Prostate gland (tissue), 2 donors: Measurements from ENCODE around the gene ACACB. TPM values are rescaled to one million over a fixed set of nuclear protein-coding genes. Genes with fewer than 3 reads are reported as not detected.

Experiments used
- DNase-seq: peaks from one replicate; pipeline ENCODE4 v3.0.0-alpha.2; 2019; ENCODE audit warnings: low spot score
- H3K27ac ChIP-seq, 2 donors: fragments of 200-600 bp; sonication (generic); 2 replicates each; pipeline ENCODE4 v1.5.1; 2017 to 2019
- H3K27me3 ChIP-seq: fragments of 200-600 bp; sonication (generic); replicated peaks from 2 replicates; pipeline ENCODE4 v1.5.1; 2019; ENCODE audit not compliant: insufficient read depth
- H3K36me3 ChIP-seq, 2 donors: fragments of 200-600 bp; sonication (generic); 1 replicate in 1 of 2; 2 replicates in 1 of 2; pipeline versions ENCODE4 v1.5.1 to v1.8.1; 2017 to 2019
- H3K4me1 ChIP-seq: fragments of 200-600 bp; sonication (generic); replicated peaks from 2 replicates; pipeline ENCODE4 v1.5.1; 2019
- H3K4me3 ChIP-seq, 2 donors: fragments of 200-600 bp; sonication (generic); 2 replicates each; pipeline ENCODE4 v1.5.1; 2017 to 2019
- H3K9me3 ChIP-seq: fragments of 200-600 bp; sonication (generic); 2 replicates; pipeline ENCODE4 v1.5.1; 2017
- POLR2A ChIP-seq: fragments of 450-650 bp; IDR thresholded peaks from one replicate; pipeline ENCODE4 v1.6.1; 2016; ENCODE audit warnings: antibody characterized with exemption, mild to moderate bottlenecking
- POLR2AphosphoS5 ChIP-seq: sonication (generic); formaldehyde crosslinking; IDR thresholded peaks from one replicate; pipeline ENCODE4 v1.6.1; 2017; ENCODE audit warnings: antibody characterized with exemption
- WGBS: methylation state at CpG from one replicate; pipeline ENCODE4 v1.1.5; 2018; 5-methylcytosine and 5-hydroxymethylcytosine counted together
- intact Hi-C: fragments of 100-400 bp; cut with DNase I; formaldehyde crosslinking; loops from one replicate; pipeline ENCODE4 v1.14.2; 2022
- total RNA-seq, 2 donors: library from RNA; depleted of rRNA; stranded (reverse); fragments of >200 nt; gene quantifications; one replicate each; pipeline ENCODE4 v1.1.0, GENCODE V29; 2016
- TF ChIP-seq, protein P1 (sequence below), 4 experiments: fragments of 200-600 bp in 2 of 4; fragments of 450-650 bp in 2 of 4; sonication (generic) in 2 of 4; IDR thresholded peaks; 1 replicate in 3 of 4; 2 replicates in 1 of 4; pipeline ENCODE4 v1.5.1; 2016 to 2019; ENCODE audit warnings: antibody characterized with exemption in 4 of 4, mild to moderate bottlenecking in 2 of 4, moderate library complexity in 2 of 4

The ACACB gene
- total RNA-seq, 2 donors from 2014 or later = 52.5 to 63.3 TPM

- TF ChIP-seq, protein P1, sequence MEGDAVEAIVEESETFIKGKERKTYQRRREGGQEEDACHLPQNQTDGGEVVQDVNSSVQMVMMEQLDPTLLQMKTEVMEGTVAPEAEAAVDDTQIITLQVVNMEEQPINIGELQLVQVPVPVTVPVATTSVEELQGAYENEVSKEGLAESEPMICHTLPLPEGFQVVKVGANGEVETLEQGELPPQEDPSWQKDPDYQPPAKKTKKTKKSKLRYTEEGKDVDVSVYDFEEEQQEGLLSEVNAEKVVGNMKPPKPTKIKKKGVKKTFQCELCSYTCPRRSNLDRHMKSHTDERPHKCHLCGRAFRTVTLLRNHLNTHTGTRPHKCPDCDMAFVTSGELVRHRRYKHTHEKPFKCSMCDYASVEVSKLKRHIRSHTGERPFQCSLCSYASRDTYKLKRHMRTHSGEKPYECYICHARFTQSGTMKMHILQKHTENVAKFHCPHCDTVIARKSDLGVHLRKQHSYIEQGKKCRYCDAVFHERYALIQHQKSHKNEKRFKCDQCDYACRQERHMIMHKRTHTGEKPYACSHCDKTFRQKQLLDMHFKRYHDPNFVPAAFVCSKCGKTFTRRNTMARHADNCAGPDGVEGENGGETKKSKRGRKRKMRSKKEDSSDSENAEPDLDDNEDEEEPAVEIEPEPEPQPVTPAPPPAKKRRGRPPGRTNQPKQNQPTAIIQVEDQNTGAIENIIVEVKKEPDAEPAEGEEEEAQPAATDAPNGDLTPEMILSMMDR (IDR thresholded peaks at IDR 0.05) = peak; percentile 48 to 81 (median 78)
- TF ChIP-seq POLR2AphosphoS5 = no peak
- no peaks in the 10 kb centered on the region for H3K27me3 ChIP-seq
- 44% methylated on average over 23 of the region's 23 CpGs for WGBS
- no peak overlapping the region for H3K4me3 ChIP-seq
- H3K9me3 ChIP-seq = no peaks in the 10 kb centered on the region
- intact Hi-C loops = no loop called here
- peak; percentile 62 for DNase-seq
- peak overlapping the region in 1 of 2 donors; percentile 54 for H3K27ac ChIP-seq
- H3K4me1 ChIP-seq = no peaks in the 10 kb centered on the region
- peaks cover 0 to 7% of the 10 kb centered on the region in 2 donors for H3K36me3 ChIP-seq
Measured at GRCh38 chr12:109264095-109264942, 147.9 kb downstream of the ACACB start.

DNA sequence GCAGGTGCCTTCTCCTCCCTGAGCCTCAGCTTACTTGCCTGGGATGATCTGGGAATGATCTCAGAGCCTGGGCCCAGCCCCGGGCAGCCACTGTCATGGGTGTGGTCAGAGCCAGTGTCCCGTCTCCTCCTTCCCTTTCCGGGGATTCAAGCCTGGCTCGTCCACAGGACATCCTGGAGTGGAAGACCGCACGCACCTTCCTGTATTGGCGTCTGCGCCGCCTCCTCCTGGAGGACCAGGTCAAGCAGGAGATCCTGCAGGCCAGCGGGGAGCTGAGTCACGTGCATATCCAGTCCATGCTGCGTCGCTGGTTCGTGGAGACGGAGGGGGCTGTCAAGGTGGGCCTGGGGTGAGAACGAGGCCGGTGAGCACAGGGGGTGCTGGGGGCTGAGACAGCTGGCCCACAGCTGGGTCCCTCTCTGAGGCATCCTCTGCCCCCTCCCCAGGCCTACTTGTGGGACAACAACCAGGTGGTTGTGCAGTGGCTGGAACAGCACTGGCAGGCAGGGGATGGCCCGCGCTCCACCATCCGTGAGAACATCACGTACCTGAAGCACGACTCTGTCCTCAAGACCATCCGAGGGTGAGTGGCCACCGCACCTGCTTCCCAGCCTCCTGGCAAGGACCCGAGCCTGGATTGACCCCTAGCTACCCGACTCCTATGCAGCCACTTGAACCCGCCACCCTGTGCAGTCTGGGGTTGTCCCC is 148.7 kb downstream of the ACACB start:
- Histone ChIP-seq H3K27ac (peak overlapping the region in 1 of 2 donors; percentile 54), H3K36me3 (peaks cover 0 to 7% of the 10 kb centered on the region in 2 donors), H3K4me3 (no peak overlapping the region), H3K4me1 (no peaks in the 10 kb centered on the region), H3K9me3 (no peaks in the 10 kb centered on the region), H3K27me3 (no peaks in the 10 kb centered on the region)
- TF ChIP-seq, protein P1 (IDR thresholded peaks at IDR 0.05) = no peak
- no peak for TF ChIP-seq POLR2AphosphoS5
- intact Hi-C loops = loop anchor here (5.0 kb wide), 1 partner anchor 122 kb away; no protein-coding TSS in a partner anchor
- DNase-seq = no peak
- WGBS = 92% methylated on average over 20 of the region's 27 CpGs

GRCh38 chr12:109266106-109266879 is 149.9 kb downstream of the ACACB start:
- no peak for DNase-seq
- TF ChIP-seq POLR2AphosphoS5 (no peak), POLR2A (no peak)
- TF ChIP-seq, protein P1 (IDR thresholded peaks at IDR 0.05) = no peak
- Histone ChIP-seq H3K27ac (peak overlapping the region in 1 of 2 donors; percentile 54), H3K27me3 (no peaks in the 10 kb centered on the region), H3K4me3 (no peak overlapping the region), H3K9me3 (no peaks in the 10 kb centered on the region), H3K4me1 (no peaks in the 10 kb centered on the region), H3K36me3 (peaks cover 0 to 7% of the 10 kb centered on the region in 2 donors)
- intact Hi-C loops = loop anchor here (5.0 kb wide), 1 partner anchor 121 kb away; no protein-coding TSS in a partner anchor
- 67% methylated on average over 16 of the region's 16 CpGs for WGBS

- H3K36me3 ChIP-seq = peaks cover 0 to 7% of the 10 kb centered on the region in 2 donors
- 93% methylated on average over 14 of the region's 14 CpGs for WGBS
- intact Hi-C loops = loop anchor here (5.0 kb wide), 1 partner anchor 120 kb away; no protein-coding TSS in a partner anchor
- H3K27me3 ChIP-seq = no peaks in the 10 kb centered on the region
- H3K27ac ChIP-seq = no peak overlapping the region
- H3K4me1 ChIP-seq = no peaks in the 10 kb centered on the region
- H3K4me3 ChIP-seq = no peak overlapping the region
- H3K9me3 ChIP-seq = no peaks in the 10 kb centered on the region
- DNase-seq = no peak
- TF ChIP-seq POLR2A (no peak), POLR2AphosphoS5 (no peak)
- TF ChIP-seq, protein P1 (IDR thresholded peaks at IDR 0.05) = no peak
Measured at GRCh38 chr12:109267361-109267760, 151.0 kb downstream of the ACACB start.
